ENCODE results near the gene HTR2C. TPM values are rescaled to one million over a fixed set of nuclear protein-coding genes. Genes with fewer than 3 reads are reported as not detected.
"Not testable (repeated sequence)": the region's sequence is repeated elsewhere in the genome, so short reads cannot be mapped to it uniquely, and the experiment has no call there.

Gene HTR2C
- total and polyA plus RNA-seq, 2 donors (not counting 1 experiment from before 2014, with no cell fraction given): not detected

DNA sequence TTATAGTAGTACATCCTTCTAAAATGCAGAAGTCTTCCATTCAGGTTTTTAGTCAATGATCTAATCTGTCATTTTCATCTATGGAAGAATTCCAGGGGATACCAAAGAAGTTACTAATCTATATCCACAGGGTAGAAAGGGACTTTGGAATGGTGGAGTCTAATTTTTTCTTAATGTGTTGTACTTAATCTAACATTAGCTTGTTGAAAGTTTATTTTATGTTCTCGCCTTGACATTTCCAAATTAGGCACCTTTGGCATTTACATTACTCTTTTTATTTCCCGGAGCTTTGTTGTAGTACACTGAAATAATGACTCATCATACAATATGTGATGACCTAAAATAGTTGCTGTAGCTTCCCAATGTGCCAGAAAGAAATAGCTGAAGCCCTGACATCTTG lies 91.5 kb downstream of the HTR2C start:
- Mint-ChIP-seq H3K9me3 (ENCODE audit: insufficient read depth) (no peaks in the 10 kb centered on the region), H3K4me1 (no peaks in the 10 kb centered on the region), H3K27ac (no peak overlapping the region), H3K4me3 (no peak overlapping the region), H3K27me3 (no peaks in the 10 kb centered on the region)
- Histone ChIP-seq H3K9me3 (ENCODE audit: control extremely low read depth in 1 of 3, control insufficient read depth in 2 of 3, insufficient read depth in 1 of 3, low read length in 2 of 3) (no peaks in the 10 kb centered on the region), H3K27ac (ENCODE audit: low read length in 2 of 2) (no peak overlapping the region), H3K4me1 (ENCODE audit: control insufficient read depth in 2 of 2, insufficient read depth in 2 of 2, low read length in 2 of 2) (no peaks in the 10 kb centered on the region), H3K9ac (ENCODE audit: low read length) (no peak overlapping the region), H2AFZ (ENCODE audit: insufficient read depth, low read depth, low read length, poor library complexity, severe bottlenecking) (no peak overlapping the region), H3K27me3 (replicated peaks in 1 of 4; ENCODE audit: control extremely low read depth in 1 of 4, control insufficient read depth in 3 of 4, insufficient read depth in 4 of 4, low read length in 3 of 4) (no peaks in the 10 kb centered on the region), H3K4me3 (ENCODE audit: control extremely low read depth in 1 of 5, extremely low read depth in 1 of 5, insufficient read depth in 1 of 5, low read depth in 2 of 5, low read length in 4 of 5) (no peak overlapping the region), H3K79me2 (ENCODE audit: control insufficient read depth, insufficient read depth, low read length) (no peaks in the 10 kb centered on the region), H3K4me2 (replicated peaks; ENCODE audit: low read depth, low read length, poor library complexity, severe bottlenecking) (no peak overlapping the region), H4K20me1 (ENCODE audit: control insufficient read depth, insufficient read depth, low read length, poor library complexity, severe bottlenecking) (no peaks in the 10 kb centered on the region), H3K36me3 (replicated peaks in 1 of 2; ENCODE audit: control extremely low read depth in 1 of 2, control insufficient read depth in 1 of 2, extremely low read depth in 1 of 2, insufficient read depth in 2 of 2, low read length in 1 of 2) (no peaks in the 10 kb centered on the region)
- ChIA-PET POLR2A (no interaction called here), CTCF (interaction anchor here (0.7 kb wide), 1 partner anchor 9 kb away, joined by 3 read pairs; no protein-coding TSS in a partner anchor)
- intact Hi-C loops (cut with micrococcal nuclease): no loop called here
- no peak for ATAC-seq (ENCODE audit: low read depth)
- no CpG with 5 or more reads among the region's 2 CpGs for WGBS (ENCODE audit: insufficient coverage)
- TF ChIP-seq, protein P1, sequence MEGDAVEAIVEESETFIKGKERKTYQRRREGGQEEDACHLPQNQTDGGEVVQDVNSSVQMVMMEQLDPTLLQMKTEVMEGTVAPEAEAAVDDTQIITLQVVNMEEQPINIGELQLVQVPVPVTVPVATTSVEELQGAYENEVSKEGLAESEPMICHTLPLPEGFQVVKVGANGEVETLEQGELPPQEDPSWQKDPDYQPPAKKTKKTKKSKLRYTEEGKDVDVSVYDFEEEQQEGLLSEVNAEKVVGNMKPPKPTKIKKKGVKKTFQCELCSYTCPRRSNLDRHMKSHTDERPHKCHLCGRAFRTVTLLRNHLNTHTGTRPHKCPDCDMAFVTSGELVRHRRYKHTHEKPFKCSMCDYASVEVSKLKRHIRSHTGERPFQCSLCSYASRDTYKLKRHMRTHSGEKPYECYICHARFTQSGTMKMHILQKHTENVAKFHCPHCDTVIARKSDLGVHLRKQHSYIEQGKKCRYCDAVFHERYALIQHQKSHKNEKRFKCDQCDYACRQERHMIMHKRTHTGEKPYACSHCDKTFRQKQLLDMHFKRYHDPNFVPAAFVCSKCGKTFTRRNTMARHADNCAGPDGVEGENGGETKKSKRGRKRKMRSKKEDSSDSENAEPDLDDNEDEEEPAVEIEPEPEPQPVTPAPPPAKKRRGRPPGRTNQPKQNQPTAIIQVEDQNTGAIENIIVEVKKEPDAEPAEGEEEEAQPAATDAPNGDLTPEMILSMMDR (IDR thresholded peaks at IDR 0.05): no peak
- TF ChIP-seq EZH2 (IDR thresholded peaks at IDR 0.05; ENCODE audit: borderline replicate concordance, insufficient read depth, low read depth, low read length, poor library complexity, severe bottlenecking): no peak
- no peak for DNase-seq

DNA sequence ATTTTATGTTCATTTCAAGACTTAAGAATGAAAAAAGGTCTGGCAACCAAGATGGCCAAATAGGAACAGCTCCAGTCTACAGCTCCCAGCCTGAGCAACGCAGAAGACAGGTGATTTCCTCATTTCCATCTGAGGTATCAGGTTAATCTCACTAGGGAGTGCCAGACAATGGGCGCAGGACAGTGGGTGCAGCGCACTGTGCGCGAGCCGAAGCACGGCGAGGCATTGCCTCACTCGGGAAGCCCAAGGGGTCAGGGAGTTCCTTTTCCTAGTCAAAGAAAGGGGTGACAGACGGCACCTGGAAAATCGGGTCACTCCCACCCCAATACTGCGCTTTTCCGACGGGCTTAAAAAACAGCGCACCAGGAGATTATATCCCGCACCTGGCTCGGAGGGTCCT lies 116.6 kb downstream of the HTR2C start:
- H2AFZ ChIP-seq (ENCODE audit: insufficient read depth, low read depth, low read length, poor library complexity, severe bottlenecking); DNase-seq; H3K4me3 ChIP-seq (ENCODE audit: control extremely low read depth in 1 of 5, extremely low read depth in 1 of 5, insufficient read depth in 1 of 5, low read depth in 2 of 5, low read length in 4 of 5); H3K9me3 Mint-ChIP-seq (ENCODE audit: insufficient read depth); CTCF ChIA-PET; H3K4me3 Mint-ChIP-seq; H3K79me2 ChIP-seq (ENCODE audit: control insufficient read depth, insufficient read depth, low read length); H4K20me1 ChIP-seq (ENCODE audit: control insufficient read depth, insufficient read depth, low read length, poor library complexity, severe bottlenecking); H3K4me1 Mint-ChIP-seq; ATAC-seq (ENCODE audit: low read depth); H3K4me2 ChIP-seq (replicated peaks; ENCODE audit: low read depth, low read length, poor library complexity, severe bottlenecking); H3K27me3 Mint-ChIP-seq; H3K36me3 ChIP-seq (replicated peaks in 1 of 2; ENCODE audit: control extremely low read depth in 1 of 2, control insufficient read depth in 1 of 2, extremely low read depth in 1 of 2, insufficient read depth in 2 of 2, low read length in 1 of 2); H3K27me3 ChIP-seq (replicated peaks in 1 of 4; ENCODE audit: control extremely low read depth in 1 of 4, control insufficient read depth in 3 of 4, insufficient read depth in 4 of 4, low read length in 3 of 4); H3K27ac Mint-ChIP-seq; H3K27ac ChIP-seq (ENCODE audit: low read length in 2 of 2); H3K9ac ChIP-seq (ENCODE audit: low read length); H3K4me1 ChIP-seq (ENCODE audit: control insufficient read depth in 2 of 2, insufficient read depth in 2 of 2, low read length in 2 of 2); H3K9me3 ChIP-seq (ENCODE audit: control extremely low read depth in 1 of 3, control insufficient read depth in 2 of 3, insufficient read depth in 1 of 3, low read length in 2 of 3); intact Hi-C loops (cut with micrococcal nuclease): not testable (repeated sequence)
- POLR2A ChIA-PET: interaction anchor here (0.7 kb wide), 1 partner anchor 248 kb away, joined by 3 read pairs; no protein-coding TSS in a partner anchor
- 50% methylated on average over 2 of the region's 17 CpGs for WGBS (ENCODE audit: insufficient coverage)
